Kidney tubule cell (primary cell): ENCODE results near the gene GDF10.

ENCODE experiments used
- DNase-seq: peaks from one replicate; pipeline ENCODE4 v3.0.0-alpha.2; 2018; ENCODE audit warnings: low spot score

Gene GDF10

GRCh38 chr10:47316131-47316530 lies 16.1 kb downstream of the GDF10 start:
- no peak for DNase-seq

GRCh38 chr10:47317251-47317650 lies 17.3 kb downstream of the GDF10 start:
- DNase-seq = no peak

- DNase-seq = no peak
Observed at GRCh38 chr10:47318706-47319105, 18.7 kb downstream of the GDF10 start.

GRCh38 chr10:47319784-47320183 lies 19.8 kb downstream of the GDF10 start:
- no peak for DNase-seq

GRCh38 chr10:47320812-47321211 lies 20.8 kb downstream of the GDF10 start:
- DNase-seq = no peak

- no peak for DNase-seq
Observed at GRCh38 chr10:47321521-47322195, 21.7 kb downstream of the GDF10 start.

GRCh38 chr10:47322300-47323061 lies 22.5 kb downstream of the GDF10 start, which contains the start of gene GDF2:
GDF2 (plus strand) TSS chr10:47322454; CDS start chr10:47322669, 215 bp downstream.
- no peak for DNase-seq

- no peak for DNase-seq
Observed at GRCh38 chr10:47323087-47323486, 23.1 kb downstream of the GDF10 start.

GRCh38 chr10:47323636-47324296 lies 23.8 kb downstream of the GDF10 start:
- no peak for DNase-seq

GRCh38 chr10:47325303-47326291 lies 25.6 kb downstream of the GDF10 start:
- DNase-seq = no peak

GRCh38 chr10:47326306-47326926 lies 26.4 kb downstream of the GDF10 start:
- DNase-seq = no peak

GRCh38 chr10:47326927-47327330 lies 26.9 kb downstream of the GDF10 start:
- DNase-seq = no peak

- DNase-seq = no peak
Observed at GRCh38 chr10:47329855-47330254, 29.9 kb downstream of the GDF10 start.

GRCh38 chr10:47330366-47330765 lies 30.4 kb downstream of the GDF10 start:
- DNase-seq = no peak

- DNase-seq = no peak
Observed at GRCh38 chr10:47330804-47331203, 30.8 kb downstream of the GDF10 start.

GRCh38 chr10:47331491-47331890 lies 31.5 kb downstream of the GDF10 start:
- no peak for DNase-seq

GRCh38 chr10:47331954-47332353 lies 32.0 kb downstream of the GDF10 start:
- no peak for DNase-seq

GRCh38 chr10:47332371-47332770 lies 32.4 kb downstream of the GDF10 start:
- no peak for DNase-seq

GRCh38 chr10:47332946-47333345 lies 32.9 kb downstream of the GDF10 start:
- no peak for DNase-seq

- no peak for DNase-seq
Observed at GRCh38 chr10:47333532-47333931, 33.5 kb downstream of the GDF10 start.
